22Rv1 (cell line): ENCODE results near the gene BAHD1.

ENCODE experiments used
- CTCF ChIP-seq: fragments of 450-650 bp; IDR thresholded peaks from 2 replicates; pipeline ENCODE4 v1.5.1; 2017; ENCODE audit warnings: mild to moderate bottlenecking
- ZFX ChIP-seq: fragments of 450-650 bp; IDR thresholded peaks from 2 replicates; pipeline ENCODE4 v1.6.1; 2017; ENCODE audit warnings: antibody characterized with exemption, borderline replicate concordance

GRCh38 chr15:40486066-40486770 lies 45.5 kb downstream of the BAHD1 start:
- TF ChIP-seq CTCF (no peak), ZFX (no peak)
